HG02970 (cell line): ENCODE data around the gene YWHAH.
A peak's percentile ranks its signal among the peaks of the same experiment; 100 is the strongest.

Experiments used
- ATAC-seq: cut with Tn5 transposase; IDR thresholded peaks from one replicate; pipeline ENCODE4 v1.9.1; 2021; ENCODE audit warnings: mild to moderate bottlenecking, moderate library complexity, moderate number of reproducible peaks; ENCODE audit not compliant: unreplicated experiment, low FRiP score

The YWHAH gene

GRCh38 chr22:31943978-31944699 lies at the start of gene YWHAH:
YWHAH (plus strand) TSS chr22:31944535; CDS start chr22:31944734, 199 bp downstream.
- peak; percentile 77 for ATAC-seq

DNA sequence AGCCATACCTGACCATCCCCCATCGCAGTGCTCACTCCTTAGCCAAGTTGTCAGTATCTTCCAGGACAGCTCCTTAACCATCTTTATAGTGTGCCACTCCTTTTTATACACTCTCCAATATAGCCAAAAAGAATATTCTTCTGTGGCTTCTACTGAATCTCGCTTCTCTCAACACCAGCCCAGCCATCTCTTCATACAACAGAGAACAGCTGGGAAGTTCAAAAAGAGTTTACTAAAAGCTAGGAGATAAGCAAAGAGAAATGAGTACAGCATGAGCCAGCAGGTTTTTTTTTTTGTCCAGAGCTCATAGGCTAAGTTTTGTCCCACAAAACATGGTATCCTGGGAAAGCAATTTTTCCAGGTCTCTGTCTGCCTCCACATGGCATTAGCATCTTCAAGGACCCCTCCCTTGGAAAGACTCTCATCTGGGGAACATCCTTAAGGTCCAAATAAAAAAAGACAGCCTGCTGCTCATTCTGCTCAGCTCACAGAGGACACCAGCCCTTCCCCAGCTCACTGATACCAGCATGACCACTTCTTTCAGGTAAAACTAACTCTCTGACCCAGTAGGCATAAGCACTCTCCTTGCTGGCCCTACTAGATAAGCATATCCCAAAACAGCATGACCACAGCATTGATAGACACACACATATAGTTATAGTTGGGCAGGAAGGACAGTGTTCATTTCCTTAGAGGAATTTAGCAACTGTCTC lies 48.8 kb upstream of the YWHAH start:
- ATAC-seq, result no peak

DNA sequence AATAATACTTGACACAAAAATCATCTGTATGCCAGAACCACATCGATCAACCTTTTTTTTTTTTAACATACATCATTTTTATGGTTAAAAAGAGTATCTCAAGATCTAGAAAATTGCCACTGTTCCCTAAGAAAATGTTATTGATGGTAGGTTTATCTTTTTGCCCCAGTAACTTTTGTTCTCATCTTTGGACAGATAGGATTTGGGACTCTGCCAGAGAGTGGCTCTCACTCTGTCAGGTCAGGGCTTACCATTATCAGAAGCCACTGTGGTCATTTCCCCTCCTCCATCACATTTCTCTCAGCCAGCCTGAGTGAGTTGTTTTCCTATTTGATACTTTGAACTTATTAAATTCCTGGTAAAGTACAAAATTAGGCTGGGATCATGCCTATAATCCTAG lies 47.9 kb upstream of the YWHAH start:
- no peak for ATAC-seq

GRCh38 chr22:31897842-31898805 lies 46.2 kb upstream of the YWHAH start:
- no peak for ATAC-seq

DNA sequence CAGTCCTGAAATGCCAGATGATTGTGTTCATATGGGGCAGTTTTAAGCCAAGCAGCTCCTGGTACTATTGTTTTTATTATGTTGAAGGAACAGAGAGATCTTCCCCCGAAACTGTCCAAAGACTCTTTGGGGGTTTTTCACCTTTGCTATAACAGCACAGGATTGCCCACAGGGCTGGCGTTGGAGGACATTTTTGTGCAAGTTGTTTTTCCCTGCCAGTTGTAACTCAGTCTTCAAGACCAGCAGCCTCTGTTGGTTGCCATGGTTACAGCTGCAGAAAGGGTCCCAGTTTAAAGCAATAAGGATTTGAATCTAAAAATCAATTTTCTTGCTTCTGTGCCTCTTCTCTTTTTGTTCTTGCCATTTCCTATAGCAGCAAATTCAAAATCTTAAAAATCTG lies 45.4 kb upstream of the YWHAH start:
- no peak for ATAC-seq

DNA sequence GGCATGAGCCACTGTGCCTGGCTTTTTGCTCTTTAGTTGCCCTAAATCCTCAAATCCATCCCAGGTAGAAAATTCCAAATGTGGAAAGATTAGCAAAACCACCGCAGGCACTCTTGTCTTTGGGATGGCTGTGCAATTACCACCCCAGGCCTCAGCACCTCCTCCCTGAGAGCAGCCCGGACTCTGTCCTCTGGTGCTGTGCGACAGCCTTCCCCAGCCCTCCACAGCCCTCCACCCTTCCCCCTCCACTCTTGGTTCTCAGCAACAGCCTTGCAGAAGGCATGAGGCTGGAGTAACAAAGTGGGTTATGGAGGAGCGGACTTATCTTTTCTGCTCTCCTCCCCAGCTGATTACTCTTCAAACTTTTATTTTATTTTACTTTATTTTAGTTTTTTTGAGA lies 44.7 kb upstream of the YWHAH start:
- ATAC-seq, result no peak

GRCh38 chr22:31901388-31902137 lies 42.8 kb upstream of the YWHAH start:
- ATAC-seq, result no peak

GRCh38 chr22:31904651-31905050 lies 39.7 kb upstream of the YWHAH start:
- no peak for ATAC-seq

DNA sequence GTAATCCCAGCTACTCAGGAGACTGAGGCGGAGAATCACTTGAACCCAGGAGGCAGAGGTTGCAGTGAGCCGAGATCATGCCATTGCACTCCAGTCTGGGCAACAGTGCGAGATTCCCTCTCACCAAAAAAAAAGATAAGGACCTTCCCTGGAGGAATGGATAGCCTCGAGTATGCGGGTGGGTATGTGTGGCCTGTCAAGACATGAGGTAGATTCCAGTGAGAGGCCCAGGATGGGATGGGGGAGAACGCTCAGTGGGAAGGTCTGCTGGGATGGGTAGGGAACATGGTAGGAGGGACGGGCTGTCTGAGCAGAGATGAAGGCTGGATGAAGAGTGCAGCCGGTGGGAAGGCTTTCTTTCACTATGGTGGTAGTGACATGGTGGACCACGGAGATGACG lies 39.0 kb upstream of the YWHAH start:
- ATAC-seq, result no peak

GRCh38 chr22:31906086-31906485 lies 38.2 kb upstream of the YWHAH start:
- ATAC-seq, result no peak

- no peak for ATAC-seq
Measured at GRCh38 chr22:31906569-31906968, 37.8 kb upstream of the YWHAH start.

- no peak for ATAC-seq
Measured at GRCh38 chr22:31909977-31910376, 34.4 kb upstream of the YWHAH start.

- ATAC-seq, result no peak
Measured at GRCh38 chr22:31911565-31912406, 32.5 kb upstream of the YWHAH start.

DNA sequence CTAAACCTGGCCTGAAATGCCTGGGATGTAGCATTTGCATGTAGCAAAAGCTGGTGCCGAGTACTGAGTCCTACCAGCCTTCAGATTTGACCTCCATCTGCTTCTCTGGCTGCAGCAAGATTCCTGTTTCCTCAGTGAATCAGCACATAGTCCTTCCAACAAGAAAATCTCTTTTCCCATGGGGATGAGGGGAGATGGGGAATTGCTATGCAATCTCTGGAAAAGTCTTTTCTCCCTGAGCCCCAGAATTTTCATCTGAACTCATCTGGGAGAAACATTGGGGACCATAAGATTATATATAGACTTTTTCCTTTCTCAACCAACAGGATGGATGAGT lies 32.0 kb upstream of the YWHAH start:
- no peak for ATAC-seq

- no peak for ATAC-seq
Measured at GRCh38 chr22:31915586-31915985, 28.7 kb upstream of the YWHAH start.

DNA sequence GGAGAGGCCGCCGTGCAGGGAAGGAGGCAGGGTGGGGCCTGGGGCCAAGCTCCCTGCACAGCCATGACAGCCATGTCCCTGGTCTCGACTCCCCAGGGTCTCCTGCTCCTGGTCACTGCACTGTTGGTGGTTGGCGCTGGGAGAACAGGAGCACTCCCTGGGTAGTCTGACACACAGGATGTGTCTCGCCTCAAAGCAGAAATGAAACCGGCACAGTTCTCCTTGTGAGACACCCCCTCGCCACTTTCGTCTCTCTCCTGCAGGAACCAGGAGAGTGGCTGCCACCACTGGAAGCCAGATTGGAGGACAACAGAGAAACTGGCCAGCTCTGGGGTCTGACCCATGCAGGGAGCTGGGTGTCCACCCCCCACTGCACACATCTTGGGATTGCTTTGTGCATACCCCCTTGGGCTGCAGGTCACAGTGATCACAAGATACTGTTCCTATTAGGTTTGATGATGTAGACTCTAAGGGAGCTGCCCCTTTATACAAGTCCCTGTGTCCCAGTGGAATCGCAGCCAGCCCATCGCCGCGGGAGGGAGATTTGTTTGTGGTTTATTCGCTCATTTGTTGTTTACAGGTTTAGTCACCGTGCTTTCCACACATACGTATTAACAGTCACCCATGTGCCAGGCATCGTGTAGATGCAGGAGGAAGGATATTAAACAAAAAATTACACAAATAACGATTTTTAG lies 27.0 kb upstream of the YWHAH start:
- ATAC-seq, result no peak

DNA sequence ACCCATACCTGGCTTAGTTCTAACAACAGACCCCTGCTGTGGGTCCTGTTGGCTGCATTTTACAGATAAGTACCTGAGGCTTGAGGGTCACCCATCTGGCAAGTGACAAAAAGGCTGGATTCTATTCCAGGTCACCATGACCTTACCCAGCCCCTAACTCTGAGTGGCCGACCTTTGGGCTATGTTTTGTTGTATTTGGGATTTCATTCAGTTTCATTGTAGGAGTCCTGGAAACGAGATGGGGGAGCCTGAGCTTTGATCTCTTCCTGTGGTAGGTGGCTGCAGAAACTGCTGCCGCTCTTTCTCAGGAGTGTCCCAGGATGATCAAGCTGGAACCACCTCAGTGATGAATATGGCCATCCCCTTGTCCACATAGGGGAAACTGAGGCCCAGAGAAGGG lies 24.6 kb upstream of the YWHAH start:
- no peak for ATAC-seq

DNA sequence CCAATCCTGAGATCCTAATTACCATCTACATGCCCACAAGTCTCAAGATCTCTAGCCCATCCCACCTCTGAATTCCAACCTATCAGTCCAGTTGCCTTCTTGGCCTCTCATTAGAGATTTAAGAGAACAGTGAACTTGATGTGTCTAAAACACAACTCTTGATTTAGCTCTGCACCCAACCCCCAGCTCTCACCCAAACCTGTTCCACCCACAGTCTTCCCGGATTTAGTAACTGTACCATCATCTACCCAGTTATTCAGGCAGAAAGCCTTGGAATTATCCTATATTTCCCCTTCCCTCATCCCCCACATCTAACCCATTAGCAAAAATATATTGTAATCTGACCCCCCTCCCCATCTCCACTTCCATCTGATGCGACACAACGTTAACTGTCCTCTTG lies 24.0 kb upstream of the YWHAH start:
- no peak for ATAC-seq

- ATAC-seq, result no peak
Measured at GRCh38 chr22:31921106-31921505, 23.2 kb upstream of the YWHAH start.
